ENCODE data around the gene MEAF6. TPM values are rescaled to one million over a fixed set of nuclear protein-coding genes. Genes with fewer than 3 reads are reported as not detected.

MEAF6 gene
- total RNA-seq, 1 experiment from 2014 or later: 112 TPM

DNA sequence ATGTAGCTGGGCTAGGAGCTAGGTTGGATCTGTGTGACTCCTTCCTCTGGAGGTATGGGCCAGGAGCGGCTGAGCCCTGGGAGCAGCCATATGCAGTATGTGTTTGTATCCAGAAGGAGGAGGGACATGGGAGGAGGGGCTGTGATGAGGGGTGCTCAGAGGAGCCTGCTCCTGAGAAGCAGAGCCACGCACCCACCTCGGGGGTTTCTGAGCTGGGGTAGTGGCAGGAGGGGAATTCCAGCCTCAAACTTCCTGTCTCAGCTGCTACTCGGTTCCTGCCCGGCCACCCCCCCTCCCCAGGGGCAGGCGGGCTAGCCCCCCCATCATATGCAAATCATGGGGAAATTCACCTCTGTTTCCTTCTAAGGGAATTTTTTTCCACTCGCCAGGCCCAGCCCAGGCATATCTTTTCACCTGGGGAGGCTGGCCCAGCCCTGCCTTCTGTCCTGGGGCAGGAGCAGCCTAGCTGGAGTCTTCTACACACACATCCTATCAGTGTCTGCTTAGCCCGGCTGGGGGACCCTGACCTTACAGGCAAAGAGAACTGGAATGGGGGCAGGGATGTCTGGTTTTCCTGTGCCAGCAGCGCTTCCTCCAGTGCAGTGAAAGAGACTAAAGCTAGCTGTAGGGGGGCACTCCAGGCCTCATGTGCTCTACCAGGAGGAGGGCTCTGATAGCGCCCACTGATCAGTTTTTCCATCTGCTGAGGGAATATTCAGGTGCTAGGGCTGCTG, 37.2 kb downstream of the MEAF6 start:
- H3K27me3 ChIP-seq (replicated peaks): no peaks in the 10 kb centered on the region
- H3K27ac ChIP-seq: peak overlapping the region; percentile 82
- H3K36me3 ChIP-seq: peaks cover 70% of the 10 kb centered on the region
- H3K4me1 ChIP-seq (replicated peaks): peaks cover 75% of the 10 kb centered on the region
- H3K4me3 ChIP-seq: peak overlapping the region; percentile 60
- DNase-seq (ENCODE audit: low read depth in 1 of 2, low spot score in 2 of 2): peak; percentile 66 to 86
- no peaks in the 10 kb centered on the region; the same call in 1 of the 2 replicates for H3K9me3 ChIP-seq (replicated peaks)

DNA sequence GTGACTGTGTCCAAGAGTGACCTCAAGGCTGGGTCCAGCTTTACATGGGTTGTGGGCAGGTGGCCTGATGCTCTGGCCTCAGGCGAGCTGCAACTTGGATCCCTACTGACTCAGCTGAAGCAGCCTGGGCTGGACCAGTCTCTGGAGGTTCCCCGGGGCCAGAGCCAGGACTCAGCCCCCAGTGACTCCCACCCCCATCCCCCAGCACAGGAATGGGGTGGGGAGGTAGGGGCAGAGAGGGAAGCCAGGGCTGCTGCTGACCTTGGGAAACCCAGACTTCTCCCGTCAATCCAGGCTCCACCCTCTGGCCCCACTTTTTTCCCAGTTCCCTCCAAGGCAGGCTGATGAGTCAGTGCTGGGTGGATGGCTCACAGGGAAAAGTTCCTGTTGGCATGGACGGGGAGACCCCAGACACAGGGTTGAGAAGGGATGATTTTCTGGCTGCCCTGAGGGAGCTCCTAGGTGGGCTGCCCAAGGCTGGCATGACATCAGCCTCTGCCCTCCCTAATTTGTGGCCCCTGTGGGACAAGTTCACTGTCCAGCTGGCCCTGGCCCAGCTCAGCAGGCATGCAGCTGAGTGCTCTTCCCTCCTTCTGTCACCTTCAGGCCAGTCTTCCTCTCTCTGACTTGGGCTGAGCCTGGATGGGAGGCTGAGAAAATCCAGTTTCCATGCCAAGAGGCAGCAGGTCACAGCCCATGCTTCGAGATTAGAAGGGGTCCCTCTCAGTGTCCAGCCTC, 37.9 kb downstream of the MEAF6 start:
- peak overlapping the region; percentile 60 for H3K4me3 ChIP-seq
- DNase-seq (ENCODE audit: low read depth in 1 of 2, low spot score in 2 of 2): peak; percentile 79 to 86
- H3K27ac ChIP-seq: peak overlapping the region; percentile 82
- no peaks in the 10 kb centered on the region; the same call in 1 of the 2 replicates for H3K9me3 ChIP-seq (replicated peaks)
- H3K36me3 ChIP-seq: peaks cover 62% of the 10 kb centered on the region
- H3K27me3 ChIP-seq (replicated peaks): no peaks in the 10 kb centered on the region
- H3K4me1 ChIP-seq (replicated peaks): peaks cover 82% of the 10 kb centered on the region

DNA sequence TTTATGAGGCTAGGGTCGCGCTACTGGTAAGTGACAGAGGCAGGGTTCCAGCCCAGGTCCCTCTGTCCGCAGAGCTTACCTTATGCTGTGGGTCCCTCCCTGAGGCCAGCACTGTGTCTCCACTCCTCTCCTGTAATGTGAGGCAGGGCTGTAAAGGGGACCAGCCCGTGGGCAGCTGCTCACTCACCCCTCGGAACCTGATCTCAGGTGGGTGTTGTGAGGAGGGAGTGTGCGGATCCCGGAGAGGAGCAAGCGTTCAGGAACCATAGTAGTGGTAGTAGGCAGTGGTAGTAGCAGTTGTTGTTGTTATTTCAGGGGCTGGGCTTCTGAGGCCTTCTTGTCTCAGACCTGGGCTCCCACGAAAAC, 38.5 kb downstream of the MEAF6 start:
- Histone ChIP-seq H3K27me3 (replicated peaks) (no peaks in the 10 kb centered on the region), H3K4me3 (peak overlapping the region; percentile 60), H3K4me1 (replicated peaks) (peaks cover 88% of the 10 kb centered on the region), H3K36me3 (peaks cover 57% of the 10 kb centered on the region), H3K9me3 (replicated peaks) (no peaks in the 10 kb centered on the region; the same call in 1 of the 2 replicates), H3K27ac (peak overlapping the region; percentile 82; the same call in 1 of the 2 replicates)
- no peak for DNase-seq (ENCODE audit: low read depth in 1 of 2, low spot score in 2 of 2)

DNA sequence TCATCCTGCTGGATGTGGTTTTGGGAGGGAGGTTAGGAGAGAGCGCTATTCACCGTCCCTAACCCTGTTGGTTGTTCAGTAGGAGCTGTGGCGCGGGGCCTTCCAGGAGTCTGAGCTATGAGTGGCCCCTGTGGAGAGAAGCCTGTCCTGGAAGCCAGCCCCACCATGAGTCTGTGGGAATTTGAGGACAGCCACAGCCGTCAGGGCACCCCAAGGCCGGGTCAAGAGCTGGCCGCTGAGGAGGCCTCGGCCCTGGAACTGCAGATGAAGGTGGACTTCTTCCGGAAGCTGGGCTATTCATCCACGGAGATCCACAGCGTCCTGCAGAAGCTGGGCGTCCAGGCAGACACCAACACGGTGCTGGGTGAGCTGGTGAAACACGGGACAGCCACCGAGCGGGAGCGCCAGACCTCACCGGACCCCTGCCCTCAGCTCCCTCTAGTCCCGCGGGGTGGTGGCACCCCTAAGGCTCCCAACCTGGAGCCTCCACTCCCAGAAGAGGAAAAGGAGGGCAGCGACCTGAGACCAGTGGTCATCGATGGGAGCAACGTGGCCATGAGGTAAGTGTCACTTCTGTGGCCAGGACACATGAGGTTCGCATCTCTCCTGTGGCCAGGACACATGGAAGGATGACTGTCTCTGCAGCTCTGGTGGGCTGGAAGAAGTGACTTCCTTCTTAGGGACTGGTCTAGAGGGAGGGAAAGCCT, 39.0 kb downstream of the MEAF6 start:
- peaks cover 51% of the 10 kb centered on the region for H3K36me3 ChIP-seq
- peak overlapping the region; percentile 60 for H3K4me3 ChIP-seq
- H3K9me3 ChIP-seq (replicated peaks): no peaks in the 10 kb centered on the region; the same call in 1 of the 2 replicates
- H3K4me1 ChIP-seq (replicated peaks): peaks cover 93% of the 10 kb centered on the region
- peak overlapping the region; percentile 43; the same call in 1 of the 2 replicates for H3K27ac ChIP-seq
- no peaks in the 10 kb centered on the region for H3K27me3 ChIP-seq (replicated peaks)
- no peak for DNase-seq (ENCODE audit: low read depth in 1 of 2, low spot score in 2 of 2)

DNA sequence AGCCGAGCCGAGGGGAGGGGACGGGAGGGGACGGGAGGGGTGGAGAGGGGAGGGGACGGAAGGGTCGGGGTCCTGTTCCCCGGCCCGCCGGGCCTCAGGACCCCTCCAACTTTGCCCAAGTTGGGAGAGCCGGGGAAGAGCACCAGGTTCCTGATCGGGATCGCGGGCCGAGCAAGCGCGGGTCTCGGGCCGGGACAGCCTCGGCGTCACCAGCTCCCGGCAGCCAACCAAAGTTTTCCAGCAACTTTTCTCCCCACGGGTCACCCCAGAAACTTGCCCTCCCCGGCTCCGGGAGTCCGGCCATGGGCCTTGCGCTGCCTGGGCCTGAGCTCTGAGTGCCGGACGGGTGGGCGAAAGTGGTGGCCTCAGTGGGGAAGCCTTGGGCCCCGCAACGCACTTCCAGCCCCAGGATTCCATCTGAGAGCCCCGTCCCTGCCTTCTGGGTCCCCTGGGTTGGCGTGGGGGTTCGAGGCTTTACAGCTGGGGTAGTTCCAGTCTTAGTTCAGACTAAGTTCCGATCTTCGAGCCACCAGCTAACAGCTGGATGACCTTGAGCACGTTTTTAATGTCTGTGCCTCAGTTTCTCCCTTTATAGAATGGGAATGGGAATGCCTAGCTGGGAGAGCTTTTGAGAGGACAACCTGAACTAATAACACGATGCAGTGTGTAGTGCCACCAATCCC, 39.7 kb downstream of the MEAF6 start:
- Histone ChIP-seq H3K4me1 (replicated peaks) (peaks cover 88% of the 10 kb centered on the region), H3K27me3 (replicated peaks) (no peaks in the 10 kb centered on the region), H3K4me3 (peak overlapping the region; percentile 60), H3K9me3 (replicated peaks) (no peaks in the 10 kb centered on the region; the same call in 1 of the 2 replicates), H3K36me3 (peaks cover 45% of the 10 kb centered on the region), H3K27ac (peak overlapping the region; percentile 43)
- peak in 1 of 2 experiments; percentile 31 for DNase-seq (ENCODE audit: low read depth in 1 of 2, low spot score in 2 of 2)

DNA sequence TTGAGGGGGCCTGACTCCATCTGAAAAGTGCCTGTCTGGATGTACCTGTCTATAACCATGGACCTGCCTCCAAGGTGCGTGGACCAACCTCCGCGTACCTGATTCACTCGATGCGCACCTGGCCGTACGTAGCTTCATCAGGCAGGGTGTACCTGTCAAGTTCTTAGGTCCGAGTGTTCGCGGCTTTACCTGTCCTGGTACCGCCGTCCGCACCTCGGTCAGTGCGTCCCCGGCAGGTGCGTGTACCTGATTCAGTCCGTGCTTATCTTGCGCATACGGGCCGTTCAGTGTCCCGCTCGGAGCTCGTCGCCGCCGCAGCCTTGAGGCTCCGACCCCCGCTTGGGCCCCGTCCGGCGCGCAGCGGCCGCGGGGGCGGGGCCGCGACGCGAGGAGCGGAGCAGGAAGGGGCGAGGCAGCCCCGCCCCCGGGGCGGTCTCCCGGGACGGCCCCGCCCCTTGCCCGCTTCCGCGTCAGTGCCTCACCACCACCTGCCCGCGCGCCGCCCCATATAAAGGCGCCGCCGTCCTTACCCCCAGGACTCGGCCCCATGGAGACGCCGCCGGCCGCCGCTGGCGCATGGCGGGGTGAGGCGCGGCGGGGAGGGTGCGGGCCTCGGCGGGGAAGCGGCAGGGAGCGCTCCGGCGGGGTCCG, 40.4 kb downstream of the MEAF6 start, which contains the start of gene ZC3H12A:
Gene ZC3H12A (plus strand): TSS at position 535 of the 651 bp plus-strand sequence. CDS start 917 bp downstream, outside the sequence.
- H3K4me3 ChIP-seq: peak within 1 kb of the TSS; percentile 60
- H3K27me3 ChIP-seq (replicated peaks): no peaks in the 10 kb centered on the region
- peak; percentile 81 to 87 for DNase-seq (ENCODE audit: low read depth in 1 of 2, low spot score in 2 of 2)
- peaks cover 38% of the 10 kb centered on the region for H3K36me3 ChIP-seq
- H3K9me3 ChIP-seq (replicated peaks): no peaks in the 10 kb centered on the region; the same call in 1 of the 2 replicates
- H3K27ac ChIP-seq: peak within 1 kb of the TSS; percentile 43
- H3K4me1 ChIP-seq (replicated peaks): peaks cover 81% of the 10 kb centered on the region

DNA sequence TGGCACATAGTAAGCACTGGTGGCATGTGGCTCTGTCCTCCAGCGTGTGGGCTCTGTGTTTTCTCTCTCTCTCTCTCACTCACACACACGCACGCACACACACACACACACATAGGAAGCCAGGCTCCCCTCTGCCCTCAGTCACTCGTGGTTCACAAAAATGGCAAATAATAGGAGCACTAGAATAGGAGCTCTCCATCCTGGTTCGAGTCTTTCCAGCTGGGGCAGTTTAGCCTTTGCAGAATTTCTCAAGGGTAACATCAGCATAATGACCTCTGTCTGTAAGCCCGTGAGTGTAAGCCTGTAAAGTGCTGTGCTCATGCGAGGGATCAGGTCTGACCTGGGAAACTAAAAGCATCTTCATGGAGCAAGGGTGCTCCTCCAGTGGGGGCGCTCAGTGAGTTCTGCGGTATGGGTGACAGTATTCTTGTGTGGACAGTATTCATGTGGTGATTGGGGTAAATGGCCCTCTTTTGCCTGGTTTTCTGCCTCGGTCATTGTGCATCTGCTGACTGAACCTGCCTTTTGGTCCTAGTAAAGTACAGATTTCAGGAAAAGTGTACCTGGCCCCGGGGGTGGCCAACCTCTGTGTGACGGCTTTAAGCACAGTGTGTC, 41.0 kb downstream of the MEAF6 start:
- DNase-seq (ENCODE audit: low read depth in 1 of 2, low spot score in 2 of 2): peak in 1 of 2 experiments; percentile 41
- Histone ChIP-seq H3K9me3 (replicated peaks) (no peaks in the 10 kb centered on the region; the same call in 1 of the 2 replicates), H3K36me3 (peaks cover 32% of the 10 kb centered on the region), H3K4me1 (replicated peaks) (peaks cover 75% of the 10 kb centered on the region), H3K27me3 (replicated peaks) (no peaks in the 10 kb centered on the region), H3K4me3 (peak overlapping the region; percentile 60), H3K27ac (no peak overlapping the region)

DNA sequence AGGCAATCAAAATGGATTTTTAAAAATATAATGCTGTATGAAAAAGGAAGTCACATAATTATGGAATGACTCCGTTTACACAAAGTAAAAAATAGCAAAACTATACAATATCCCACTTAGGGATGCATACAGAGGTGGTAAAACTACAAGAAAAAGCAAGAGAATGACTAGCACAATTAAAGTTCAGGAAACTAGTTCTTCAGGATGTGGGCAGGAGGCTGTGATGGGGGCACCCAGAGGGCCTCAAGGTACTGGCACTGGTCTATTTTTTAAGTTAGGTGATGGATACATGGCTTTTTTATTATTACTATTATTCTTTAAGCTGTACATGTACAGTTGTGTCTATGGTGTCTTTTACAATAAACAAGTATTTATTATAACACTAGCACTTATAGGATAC, 41.6 kb downstream of the MEAF6 start:
- H3K36me3 ChIP-seq: peaks cover 26% of the 10 kb centered on the region
- peaks cover 70% of the 10 kb centered on the region for H3K4me1 ChIP-seq (replicated peaks)
- no peaks in the 10 kb centered on the region for H3K27me3 ChIP-seq (replicated peaks)
- no peaks in the 10 kb centered on the region; the same call in 1 of the 2 replicates for H3K9me3 ChIP-seq (replicated peaks)
- no peak for DNase-seq (ENCODE audit: low read depth in 1 of 2, low spot score in 2 of 2)
- no peak overlapping the region for H3K4me3 ChIP-seq
- no peak overlapping the region for H3K27ac ChIP-seq

DNA sequence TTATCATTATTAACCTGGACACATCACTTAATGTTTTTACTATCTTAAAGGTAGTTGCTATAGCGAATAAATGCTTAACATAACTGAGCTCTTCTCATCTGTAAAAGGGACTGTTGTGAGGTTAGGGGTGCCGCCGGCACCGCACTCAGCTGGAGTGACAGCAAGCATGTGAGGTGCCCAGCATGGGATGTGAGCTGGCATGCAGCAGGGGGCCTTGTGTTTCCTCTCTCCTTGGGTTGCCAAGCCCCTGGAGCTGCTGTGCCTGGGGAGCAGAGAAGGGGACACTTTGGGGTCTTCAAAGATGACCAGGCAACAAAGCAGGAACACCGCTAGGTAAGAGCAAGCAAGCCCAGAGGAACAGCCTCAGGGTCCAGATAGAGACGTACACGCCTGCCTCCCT, 42.3 kb downstream of the MEAF6 start:
- Histone ChIP-seq H3K9me3 (replicated peaks) (no peaks in the 10 kb centered on the region; the same call in 1 of the 2 replicates), H3K4me3 (no peak overlapping the region)

DNA sequence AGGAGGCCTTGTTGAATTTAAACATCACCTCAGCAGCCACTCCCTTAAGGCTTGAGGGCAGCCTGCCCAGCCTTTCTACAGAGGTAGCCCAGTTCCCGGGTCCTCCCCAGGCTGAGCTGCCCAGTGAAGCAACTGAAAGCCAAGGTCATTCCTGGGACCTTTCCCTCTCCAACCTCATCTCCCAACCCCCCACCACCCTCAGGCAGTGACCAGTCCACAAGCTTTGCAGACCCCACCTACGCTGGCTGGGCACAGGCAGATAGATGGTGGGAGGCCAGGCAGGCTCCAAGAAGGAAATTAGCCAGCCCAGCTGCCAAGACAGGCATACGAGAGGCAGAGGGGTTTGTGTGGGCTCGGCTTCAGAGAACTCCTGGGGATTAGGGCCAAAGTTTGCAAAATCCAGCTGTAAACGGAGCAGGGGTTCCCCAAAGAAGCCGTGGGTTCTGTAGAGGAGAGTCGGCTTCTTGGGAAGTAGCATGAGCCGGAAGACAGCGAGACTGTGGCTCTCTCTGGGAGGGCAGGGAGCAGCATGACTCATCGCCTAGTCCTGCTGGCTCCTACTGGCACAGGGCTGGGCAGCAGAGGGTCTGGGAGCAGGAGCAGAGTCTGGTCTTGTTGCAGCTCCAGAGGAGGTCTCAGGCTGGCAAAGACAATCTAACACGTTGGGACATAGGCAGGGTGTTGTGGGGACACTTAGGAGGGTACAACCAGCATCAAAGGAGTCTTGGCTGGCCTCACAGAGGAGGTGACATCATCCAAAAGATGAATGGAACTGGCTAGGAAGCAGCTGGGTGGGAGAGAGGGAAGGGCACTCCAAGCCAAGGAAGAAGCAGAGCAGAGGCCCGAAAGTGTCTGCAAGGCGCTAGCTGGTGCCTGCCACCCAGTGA, 43.0 kb downstream of the MEAF6 start:
- H3K36me3 ChIP-seq: peaks cover 12% of the 10 kb centered on the region
- DNase-seq (ENCODE audit: low read depth in 1 of 2, low spot score in 2 of 2): peak; percentile 87 to 92
- peak overlapping the region; percentile 83 for H3K27ac ChIP-seq
- peak overlapping the region; percentile 7; the same call in 1 of the 2 replicates for H3K4me3 ChIP-seq
- no peaks in the 10 kb centered on the region for H3K27me3 ChIP-seq (replicated peaks)
- H3K4me1 ChIP-seq (replicated peaks): peaks cover 56% of the 10 kb centered on the region
- no peaks in the 10 kb centered on the region; the same call in 1 of the 2 replicates for H3K9me3 ChIP-seq (replicated peaks)

More for the DNA sequence above, 42.3 kb downstream of the MEAF6 start:
- Histone ChIP-seq H3K27me3 (replicated peaks) (no peaks in the 10 kb centered on the region), H3K4me1 (replicated peaks) (peaks cover 62% of the 10 kb centered on the region), H3K36me3 (peaks cover 19% of the 10 kb centered on the region), H3K27ac (peak overlapping the region; percentile 83)
- DNase-seq (ENCODE audit: low read depth in 1 of 2, low spot score in 2 of 2): no peak

DNA sequence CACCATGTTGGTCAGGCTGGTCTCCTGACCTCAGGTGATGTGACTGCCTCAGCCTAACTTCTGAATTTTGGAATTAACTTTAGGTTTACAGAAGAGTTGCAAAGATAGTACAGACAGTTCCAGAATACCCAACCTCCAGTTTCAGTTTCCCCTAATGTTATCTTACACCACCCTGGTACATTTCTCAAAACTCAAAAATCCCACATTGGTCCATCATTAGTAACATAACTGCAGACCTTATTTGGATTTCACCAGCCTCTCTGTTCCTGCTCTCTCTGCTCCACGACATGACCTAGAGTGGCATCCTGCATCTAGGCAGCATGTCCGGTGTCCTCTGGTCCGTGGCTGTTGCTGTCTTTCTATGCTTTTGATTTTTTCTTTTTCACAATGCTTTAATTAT, 45.2 kb downstream of the MEAF6 start:
- H3K4me1 ChIP-seq (replicated peaks): peaks cover 37% of the 10 kb centered on the region
- H3K36me3 ChIP-seq: no peaks in the 10 kb centered on the region
- H3K9me3 ChIP-seq (replicated peaks): no peaks in the 10 kb centered on the region; the same call in 1 of the 2 replicates
- no peak overlapping the region for H3K4me3 ChIP-seq
- H3K27me3 ChIP-seq (replicated peaks): no peaks in the 10 kb centered on the region
- H3K27ac ChIP-seq: no peak overlapping the region
- DNase-seq (ENCODE audit: low read depth in 1 of 2, low spot score in 2 of 2): no peak

Data from SJSA1 (cell line).